HFF-Myc (cell line): ENCODE measurements around the gene CABCOCO1.

Experiments used
- DNase-seq: peaks from one replicate; pipeline ENCODE4 v3.0.0-alpha.2; 2011; ENCODE audit warnings: low read depth; ENCODE audit errors: extremely low read depth
- H3K4me3 ChIP-seq: replicated peaks from 2 replicates; pipeline ENCODE4 v1.5.1; 2011; ENCODE audit warnings: low read depth, mild to moderate bottlenecking, control low read depth, low read length
- CTCF ChIP-seq: IDR thresholded peaks from 2 replicates; pipeline ENCODE4 v1.5.1; 2012; ENCODE audit warnings: mild to moderate bottlenecking, low read depth, low read length, control low read depth; ENCODE audit errors: missing control alignments

The CABCOCO1 gene

DNA sequence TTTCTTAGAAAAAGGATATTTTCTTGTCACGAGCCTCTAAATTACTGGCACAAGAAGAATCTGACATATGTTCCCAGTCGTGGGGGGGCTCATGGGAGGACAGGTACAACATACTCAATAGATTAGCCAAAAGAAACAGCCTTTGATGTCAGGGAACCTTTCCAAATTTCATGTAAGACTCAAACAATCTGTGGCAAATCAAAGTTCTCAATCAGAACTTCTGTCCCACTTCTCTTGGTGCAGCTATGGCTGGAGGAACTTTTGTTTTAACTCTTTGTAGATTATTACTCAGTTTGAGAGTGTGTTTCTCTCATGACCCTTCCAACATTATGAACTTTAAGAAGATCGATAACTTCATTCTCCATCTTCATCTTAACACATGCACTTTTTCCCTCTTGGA, 124.4 kb downstream of the CABCOCO1 start:
- H3K4me3 ChIP-seq: no peak overlapping the region
- DNase-seq: no peak
- TF ChIP-seq CTCF: no peak

DNA sequence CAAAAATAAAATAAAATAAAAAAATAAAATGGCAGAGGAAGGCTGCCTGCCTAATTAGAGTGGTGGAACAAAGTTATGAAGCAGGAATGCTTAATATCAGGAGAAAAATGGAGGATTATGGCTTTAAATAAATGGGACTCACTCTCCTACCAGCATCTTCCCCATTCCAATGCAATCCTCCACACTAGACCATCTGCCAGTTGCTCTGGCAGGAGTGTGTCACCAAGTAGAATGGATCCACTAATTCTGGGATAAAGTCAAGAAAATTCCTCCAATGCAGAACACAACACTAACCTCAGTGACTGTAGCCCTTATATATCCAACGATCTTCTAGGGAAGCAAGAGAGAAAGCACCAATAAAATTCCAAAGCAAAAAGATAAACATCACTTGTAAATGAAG, 126.3 kb downstream of the CABCOCO1 start:
- no peak for DNase-seq
- TF ChIP-seq CTCF: no peak
- H3K4me3 ChIP-seq: no peak overlapping the region

- DNase-seq: no peak
- no peak for TF ChIP-seq CTCF
- H3K4me3 ChIP-seq: no peak overlapping the region
These were observed 128.5 kb downstream of the CABCOCO1 start for GRCh38 chr10:61791216-61791615.

DNA sequence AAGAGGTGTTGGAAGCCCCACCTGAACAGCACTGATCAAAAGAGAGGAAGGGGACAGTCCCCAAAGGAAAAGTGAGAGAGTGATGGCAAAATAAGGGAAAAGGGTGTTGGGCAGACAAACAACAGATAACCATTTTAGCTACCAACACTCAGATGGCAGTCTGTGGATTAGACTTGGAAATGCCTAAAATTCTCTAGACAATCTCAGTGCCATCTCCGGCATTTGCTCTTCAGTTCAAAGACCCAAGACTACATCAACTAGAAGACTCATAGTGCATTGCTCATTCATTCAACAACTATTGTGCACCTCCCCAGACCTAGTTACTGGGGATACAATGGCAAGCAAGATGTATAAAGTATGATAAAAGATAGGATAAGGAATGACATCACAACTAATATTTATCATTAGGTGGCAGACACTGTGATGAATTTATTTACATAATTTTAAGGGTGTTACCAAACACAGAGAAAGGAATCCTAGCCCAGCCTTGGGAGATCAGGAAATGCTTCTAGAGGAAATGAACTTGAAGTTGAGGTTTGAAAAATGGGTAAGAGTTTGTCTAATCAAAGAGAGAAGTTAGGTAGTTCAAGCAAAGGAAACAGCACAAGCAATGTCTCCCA, 129.5 kb downstream of the CABCOCO1 start:
- no peak overlapping the region for H3K4me3 ChIP-seq
- no peak for DNase-seq

GRCh38 chr10:61792921-61793320, 130.2 kb downstream of the CABCOCO1 start:
- no peak overlapping the region for H3K4me3 ChIP-seq
- no peak for DNase-seq
- TF ChIP-seq CTCF: no peak

More for the DNA sequence above, 129.5 kb downstream of the CABCOCO1 start:
- TF ChIP-seq CTCF: no peak

DNA sequence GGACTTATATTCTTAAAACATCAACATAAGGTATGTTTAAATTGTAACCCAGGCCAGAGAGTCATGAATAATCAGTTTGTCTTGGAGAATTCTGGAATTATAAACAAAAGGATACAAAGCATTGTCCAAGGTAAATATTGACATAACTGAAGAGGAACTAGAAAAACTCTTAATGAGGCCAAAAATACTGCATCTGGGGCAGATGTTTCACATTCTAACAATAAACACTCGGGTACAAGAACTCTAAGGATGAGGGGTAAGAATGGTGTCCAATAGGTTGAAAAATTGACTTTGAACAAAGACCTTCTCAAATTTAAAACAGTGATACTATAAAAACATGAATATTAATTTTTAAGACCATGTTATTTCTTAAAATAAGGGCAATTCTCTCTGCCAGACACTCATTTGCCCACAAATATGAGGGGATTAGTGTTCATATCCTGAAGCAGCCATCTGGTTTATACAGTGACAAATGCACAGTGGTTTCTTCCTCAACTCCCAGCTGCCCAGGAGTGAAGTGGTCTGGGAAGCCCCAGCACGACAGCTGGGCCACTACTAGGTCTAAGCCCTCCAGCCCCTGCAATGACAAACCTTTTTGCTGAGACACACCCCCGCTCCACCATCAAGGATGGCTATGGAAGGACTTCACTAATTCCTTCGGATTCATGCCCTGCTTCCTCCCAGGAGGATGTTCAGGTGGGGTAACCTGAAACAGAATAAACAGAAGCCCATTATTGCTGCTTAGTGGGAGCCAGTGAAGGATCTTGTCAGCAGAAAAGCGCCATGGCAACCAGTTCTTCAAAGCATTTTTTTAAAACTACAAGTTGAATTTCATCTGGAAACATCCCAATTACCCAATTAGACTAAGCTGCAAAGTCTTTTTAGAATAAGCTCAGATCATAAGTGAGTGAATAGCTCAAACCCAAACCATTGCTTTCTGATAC, 131.3 kb downstream of the CABCOCO1 start:
- H3K4me3 ChIP-seq: no peak overlapping the region
- DNase-seq: no peak
- no peak for TF ChIP-seq CTCF
